Panc1 (cell line): ENCODE data around the gene CEP126. TPM values are rescaled to one million over a fixed set of nuclear protein-coding genes. Genes with fewer than 3 reads are reported as not detected.

Source experiments
- ATAC-seq: fragments of 200-7000 bp; cut with Tn5 transposase; 2 replicates; pipeline ENCODE4 v1.9.1; 2020; ENCODE audit warnings: mild to moderate bottlenecking, moderate library complexity
- BruUV-seq: library from RNA; stranded (reverse); fragments of 400-500 nt; replicated peaks from 2 replicates; lab custom pipeline; 2021; lab: Mats Ljungman, UMichigan
- CTCF ChIA-PET: fragments of 300-600 bp; sonication (Branson Sonifier 250); formaldehyde crosslinking; loops from one replicate; lab custom pipeline; 2022; ENCODE audit warnings: antibody characterized with exemption; lab: Charles Lee
- POLR2A ChIA-PET: fragments of 300-600 bp; sonication (Branson Sonifier 250); formaldehyde crosslinking; loops from one replicate; lab custom pipeline; 2022; ENCODE audit warnings: antibody characterized with exemption; lab: Charles Lee
- DNase-seq: peaks from one replicate; pipeline ENCODE4 v3.0.0-alpha.2; 2010; ENCODE audit warnings: low read depth, low spot score
- H3K27ac ChIP-seq: 2 replicates; pipeline ENCODE4 v1.5.1; 2011; ENCODE audit warnings: mild to moderate bottlenecking, low read length, inconsistent platforms
- H3K27me3 ChIP-seq: fragments of 200-500 bp; sonication (Bioruptor generic); 2 replicates; pipeline ENCODE4 v1.6.0; 2014; ENCODE audit warnings: low read length, inconsistent platforms; ENCODE audit not compliant: control insufficient read depth, insufficient read depth
- H3K36me3 ChIP-seq: fragments of 200-500 bp; sonication (Bioruptor generic); 2 replicates; pipeline ENCODE4 v1.5.1; 2014; ENCODE audit warnings: inconsistent platforms, mild to moderate bottlenecking, low read length, moderate library complexity; ENCODE audit not compliant: control insufficient read depth, insufficient read depth
- H3K4me1 ChIP-seq: 2 replicates; pipeline ENCODE4 v1.5.1; 2011; ENCODE audit warnings: inconsistent platforms, mild to moderate bottlenecking, low read length, moderate library complexity; ENCODE audit not compliant: control insufficient read depth, insufficient read depth
- H3K4me3 ChIP-seq, 2 experiments: 2 replicates each; pipeline ENCODE4 v1.5.1; 2011 to 2012; ENCODE audit warnings: low read depth in 2 of 2, low read length in 2 of 2, mild to moderate bottlenecking in 2 of 2, inconsistent platforms in 1 of 2, moderate library complexity in 1 of 2
- H3K9me3 ChIP-seq: fragments of 200-500 bp; sonication (Bioruptor generic); 2 replicates; pipeline ENCODE4 v1.5.1; 2014; ENCODE audit warnings: low read depth, mild to moderate bottlenecking, inconsistent platforms, low read length, moderate library complexity; ENCODE audit not compliant: control insufficient read depth, insufficient read depth
- CTCF ChIP-seq: fragments of 450-650 bp; IDR thresholded peaks from 2 replicates; pipeline ENCODE4 v1.5.1; 2017; ENCODE audit warnings: mild to moderate bottlenecking
- POLR2AphosphoS5 ChIP-seq: IDR thresholded peaks from 2 replicates; pipeline ENCODE4 v1.6.1; 2012; ENCODE audit warnings: mild to moderate bottlenecking, low read depth, low read length, moderate library complexity
- REST ChIP-seq, 2 experiments: IDR thresholded peaks; 2 replicates each; pipeline ENCODE4 v1.6.1; 2011 to 2012; ENCODE audit warnings: low read depth in 2 of 2, control low read depth in 1 of 2, low read length in 1 of 2, mild to moderate bottlenecking in 1 of 2, moderate library complexity in 1 of 2; ENCODE audit not compliant: insufficient read depth in 1 of 2
- SIN3A ChIP-seq: IDR thresholded peaks from 2 replicates; pipeline ENCODE4 v1.6.1; 2012; ENCODE audit warnings: low read depth, mild to moderate bottlenecking, low read length, moderate library complexity, borderline replicate concordance; ENCODE audit not compliant: insufficient read depth
- TCF7L2 ChIP-seq: IDR thresholded peaks from 2 replicates; pipeline ENCODE4 v1.6.1; 2011; ENCODE audit warnings: mild to moderate bottlenecking, low read depth, low read length, inconsistent platforms
- in situ Hi-C: cut with HindIII; loops from 2 replicates; pipeline ENCODE4 v1.10.0; 2016; ENCODE audit warnings: low sequenced_read_pairs, low pct_unique_long_range_greater_than_20kb
- intact Hi-C: fragments of 100-400 bp; cut with micrococcal nuclease; formaldehyde crosslinking; loops from one replicate; pipeline ENCODE4 v1.10.0; 2022; ENCODE audit not compliant: unreplicated experiment
- total RNA-seq: library from RNA; stranded (reverse); gene quantifications from one replicate; pipeline ENCODE4 v1.2.1, GENCODE V29; 2021; ENCODE audit not compliant: unreplicated experiment

The CEP126 gene
- total RNA-seq, 1 experiment from 2014 or later = 6.6 TPM

- no peak overlapping the region for H3K27ac ChIP-seq
- ChIA-PET CTCF (no interaction called here), POLR2A (no interaction called here)
- ATAC-seq (no peak), DNase-seq (no peak)
- H3K9me3 ChIP-seq = no peaks in the 10 kb centered on the region
- no peaks in the 10 kb centered on the region for H3K4me1 ChIP-seq
- BruUV-seq = no TSS peak
- intact Hi-C loops = no loop called here
- H3K36me3 ChIP-seq = no peaks in the 10 kb centered on the region
- H3K4me3 ChIP-seq = no peak overlapping the region
- in situ Hi-C loops = no loop called here
- TF ChIP-seq POLR2AphosphoS5 (no peak), SIN3A (no peak), CTCF (no peak), TCF7L2 (no peak), REST (IDR thresholded peaks at IDR 0.05; ENCODE audit: insufficient read depth in 1 of 2, low read depth in 2 of 2, low read length in 1 of 2) (no peak)
- no peaks in the 10 kb centered on the region for H3K27me3 ChIP-seq
Observed at GRCh38 chr11:101872171-101872882, 42.5 kb upstream of the CEP126 start.

GRCh38 chr11:101880222-101880621, 34.6 kb upstream of the CEP126 start:
- H3K36me3 ChIP-seq = no peaks in the 10 kb centered on the region
- intact Hi-C loops (no loop called here), in situ Hi-C loops (no loop called here)
- no peaks in the 10 kb centered on the region for H3K4me1 ChIP-seq
- no peak overlapping the region for H3K4me3 ChIP-seq
- ChIA-PET CTCF (interaction anchor here (0.8 to 1.0 kb wide), 2 partner anchors 94 to 128 kb away, joined by 3 to 4 read pairs; no protein-coding TSS in a partner anchor), POLR2A (no interaction called here)
- TF ChIP-seq POLR2AphosphoS5 (no peak), CTCF (peak; percentile 69), TCF7L2 (no peak), REST (IDR thresholded peaks at IDR 0.05; ENCODE audit: insufficient read depth in 1 of 2, low read depth in 2 of 2, low read length in 1 of 2) (no peak), SIN3A (no peak)
- no peak overlapping the region for H3K27ac ChIP-seq
- BruUV-seq = no TSS peak
- no peaks in the 10 kb centered on the region for H3K9me3 ChIP-seq
- DNase-seq (no peak), ATAC-seq (no peak)
- no peaks in the 10 kb centered on the region for H3K27me3 ChIP-seq
